Spinal cord (tissue), 10 donors: Measurements from ENCODE around the gene TXNL4A. TPM values are rescaled to one million over a fixed set of nuclear protein-coding genes. Genes with fewer than 3 reads are reported as not detected.
A peak's percentile ranks its signal among the peaks of the same experiment; 100 is the strongest.

ENCODE experiments used
- DNase-seq, 6 donors: peaks; one replicate each; pipeline versions ENCODE4 v3.0.0 to v3.0.0-alpha.2; 2013 to 2015; ENCODE audit warnings: low spot score in 6 of 6, low read depth in 4 of 6
- H3K27ac ChIP-seq: one replicate; pipeline ENCODE4 v1.5.1; 2013; ENCODE audit warnings: low read depth, low read length, control low read depth
- H3K27me3 ChIP-seq: one replicate; pipeline ENCODE4 v1.6.1; 2013; ENCODE audit warnings: low read length; ENCODE audit not compliant: control insufficient read depth, insufficient read depth
- H3K36me3 ChIP-seq: one replicate; pipeline ENCODE4 v1.6.1; 2013; ENCODE audit warnings: low read length; ENCODE audit not compliant: control insufficient read depth, insufficient read depth
- H3K4me1 ChIP-seq: one replicate; pipeline ENCODE4 v1.6.1; 2013; ENCODE audit warnings: low read length; ENCODE audit not compliant: control insufficient read depth, insufficient read depth
- H3K4me3 ChIP-seq: one replicate; pipeline ENCODE4 v1.5.1; 2013; ENCODE audit warnings: low read depth, low read length, control low read depth
- H3K9me3 ChIP-seq: one replicate; pipeline ENCODE4 v1.6.1; 2013; ENCODE audit warnings: low read length; ENCODE audit not compliant: control insufficient read depth, insufficient read depth
- WGBS: methylation state at CpG from one replicate; pipeline ENCODE4 v1.1.5; 2013; ENCODE audit warnings: missing lambda C conversion rate; ENCODE audit not compliant: insufficient coverage; 5-methylcytosine and 5-hydroxymethylcytosine counted together
- polyA plus RNA-seq, 2 donors: library from polyadenylated mRNA; unstranded; fragments of 120-200 nt; gene quantifications; one replicate each; pipeline ENCODE4 v1.2.1, GENCODE V29; 2013; ENCODE audit not compliant: insufficient read length in 2 of 2
- total RNA-seq, 2 donors: library from RNA; depleted of rRNA in 1 of 2; stranded (reverse); fragments of 120-200 nt in 1 of 2; fragments of >200 nt in 1 of 2; gene quantifications; one replicate each; pipeline versions ENCODE4 v1.2.3 to v1.2.4, GENCODE V29; 2013 to 2014
- donor health status: healthy.

The TXNL4A gene
- total and polyA plus RNA-seq, 4 donors, result 43.6 to 134 (median 125) TPM

DNA sequence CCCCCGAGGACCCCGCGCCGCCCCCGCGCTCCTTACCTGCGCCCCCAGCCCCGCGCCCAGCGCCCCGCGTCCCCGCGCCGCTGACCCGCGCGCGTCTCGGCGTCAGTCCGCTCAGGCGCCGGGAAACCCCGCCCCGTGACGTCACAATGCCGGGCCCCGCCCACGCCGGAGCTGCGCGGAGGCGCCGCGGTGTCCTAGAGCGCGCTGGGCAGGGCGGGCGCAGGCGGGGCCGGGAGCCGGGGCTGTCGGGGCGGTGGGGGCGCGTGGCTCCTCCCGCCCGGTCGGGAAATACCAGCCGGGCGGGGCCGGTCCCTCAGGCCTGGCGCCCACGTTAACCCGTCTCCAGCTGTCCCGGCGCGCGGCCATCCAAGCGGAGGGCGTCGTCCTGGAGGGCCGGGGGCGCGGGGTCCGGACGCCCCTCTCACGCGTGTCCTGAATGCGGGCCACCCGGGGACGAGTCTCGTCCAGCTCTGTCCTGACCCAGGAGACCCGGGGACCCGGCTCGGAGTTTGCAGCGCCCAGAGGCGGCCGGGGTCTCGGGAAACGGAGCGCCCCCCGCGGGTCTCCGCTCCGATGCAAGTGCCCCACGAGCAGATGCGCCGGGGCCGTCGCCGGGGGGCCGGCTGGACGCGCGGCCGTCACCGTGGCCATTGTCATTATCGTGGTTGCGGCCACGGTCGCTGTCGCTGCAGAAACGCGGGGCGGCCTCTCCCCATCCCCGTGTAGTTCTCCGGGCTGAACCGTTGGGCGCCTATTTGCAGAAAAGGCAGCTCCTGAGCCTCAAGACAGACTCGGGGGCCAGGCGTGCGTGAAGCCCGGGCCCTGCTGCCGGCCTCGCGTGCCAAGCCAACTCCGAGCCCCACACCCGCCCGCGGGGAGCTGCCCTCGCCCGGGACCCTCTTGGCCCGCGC, 36.6 kb downstream of the TXNL4A start, which contains the start of gene SLC66A2:
Gene SLC66A2, minus strand, starts transcription at position 109 of the 911 bp plus-strand sequence. CDS start 727 bp downstream, outside the sequence.
- Histone ChIP-seq H3K4me3 (peak within 1 kb of the TSS; percentile 54), H3K9me3 (no peaks in the 10 kb centered on the region), H3K36me3 (peaks cover 31% of the 10 kb centered on the region), H3K27ac (no peak within 1 kb of the TSS), H3K27me3 (peaks cover 2% of the 10 kb centered on the region), H3K4me1 (peaks cover 44% of the 10 kb centered on the region)
- under 1% methylated on average over 126 of the region's 126 CpGs for WGBS
- DNase-seq, result peak; percentile 70 to 96 (median 84)

GRCh38 chr18:79950515-79951341, 37.6 kb downstream of the TXNL4A start:
- Histone ChIP-seq H3K4me1 (peaks cover 44% of the 10 kb centered on the region), H3K27ac (no peak overlapping the region), H3K4me3 (peak overlapping the region; percentile 54), H3K9me3 (no peaks in the 10 kb centered on the region), H3K36me3 (peaks cover 38% of the 10 kb centered on the region), H3K27me3 (peaks cover 2% of the 10 kb centered on the region)
- WGBS, result 2% methylated on average over 80 of the region's 81 CpGs
- DNase-seq, result peak in 2 of 6 donors; percentile 20 to 40

GRCh38 chr18:79949697-79950487, 38.5 kb downstream of the TXNL4A start:
- H3K27me3 ChIP-seq, result peaks cover 2% of the 10 kb centered on the region
- peaks cover 52% of the 10 kb centered on the region for H3K4me1 ChIP-seq
- H3K36me3 ChIP-seq, result peaks cover 46% of the 10 kb centered on the region
- no peak for DNase-seq
- 91% methylated on average over 5 of the region's 12 CpGs for WGBS
- no peaks in the 10 kb centered on the region for H3K9me3 ChIP-seq
- peak overlapping the region; percentile 54 for H3K4me3 ChIP-seq
- H3K27ac ChIP-seq, result peak overlapping the region; percentile 43

DNA sequence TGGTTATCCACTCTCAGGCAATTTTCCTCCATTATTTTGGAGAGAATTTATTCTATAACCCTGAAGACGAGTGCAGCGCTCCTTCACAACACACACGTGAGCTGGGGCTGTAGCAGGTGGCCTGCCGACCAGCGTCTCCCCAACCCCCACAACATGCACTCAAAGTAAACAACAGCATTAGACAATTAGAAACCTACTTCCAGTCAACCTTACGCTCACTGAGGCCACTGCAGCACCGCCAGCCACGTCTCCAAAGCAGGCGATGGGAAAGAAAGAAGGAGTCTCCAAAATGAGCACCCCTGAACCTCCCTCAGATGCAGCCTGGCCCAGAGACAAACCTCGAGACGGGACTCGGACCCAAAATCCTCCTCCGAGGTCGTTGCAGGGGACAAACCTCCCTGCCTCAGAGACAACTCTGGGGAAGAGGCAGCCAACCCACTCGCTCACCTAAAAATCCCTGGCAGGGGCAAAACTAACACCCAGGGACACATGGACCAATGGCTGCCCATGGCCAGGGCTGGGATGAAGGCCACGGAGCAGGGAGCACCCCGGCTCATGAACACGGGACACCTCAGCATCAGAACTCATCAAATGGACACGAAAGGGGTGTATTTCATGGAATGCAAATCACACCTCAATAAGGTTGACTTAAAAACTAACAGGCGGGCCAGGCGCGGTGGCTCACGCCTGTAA, 39.5 kb downstream of the TXNL4A start:
- Histone ChIP-seq H3K27me3 (peaks cover 2% of the 10 kb centered on the region), H3K4me3 (no peak overlapping the region), H3K36me3 (peaks cover 46% of the 10 kb centered on the region), H3K4me1 (peaks cover 59% of the 10 kb centered on the region), H3K9me3 (no peaks in the 10 kb centered on the region), H3K27ac (no peak overlapping the region)
- no peak for DNase-seq
- 91% methylated on average over 21 of the region's 23 CpGs for WGBS

- Histone ChIP-seq H3K9me3 (no peaks in the 10 kb centered on the region), H3K36me3 (peaks cover 51% of the 10 kb centered on the region), H3K4me3 (no peak overlapping the region), H3K27ac (no peak overlapping the region), H3K4me1 (peaks cover 63% of the 10 kb centered on the region), H3K27me3 (peaks cover 2% of the 10 kb centered on the region)
- no peak for DNase-seq
- 96% methylated on average over 5 of the region's 15 CpGs for WGBS
These were observed 40.3 kb downstream of the TXNL4A start for GRCh38 chr18:79947881-79948610.

DNA sequence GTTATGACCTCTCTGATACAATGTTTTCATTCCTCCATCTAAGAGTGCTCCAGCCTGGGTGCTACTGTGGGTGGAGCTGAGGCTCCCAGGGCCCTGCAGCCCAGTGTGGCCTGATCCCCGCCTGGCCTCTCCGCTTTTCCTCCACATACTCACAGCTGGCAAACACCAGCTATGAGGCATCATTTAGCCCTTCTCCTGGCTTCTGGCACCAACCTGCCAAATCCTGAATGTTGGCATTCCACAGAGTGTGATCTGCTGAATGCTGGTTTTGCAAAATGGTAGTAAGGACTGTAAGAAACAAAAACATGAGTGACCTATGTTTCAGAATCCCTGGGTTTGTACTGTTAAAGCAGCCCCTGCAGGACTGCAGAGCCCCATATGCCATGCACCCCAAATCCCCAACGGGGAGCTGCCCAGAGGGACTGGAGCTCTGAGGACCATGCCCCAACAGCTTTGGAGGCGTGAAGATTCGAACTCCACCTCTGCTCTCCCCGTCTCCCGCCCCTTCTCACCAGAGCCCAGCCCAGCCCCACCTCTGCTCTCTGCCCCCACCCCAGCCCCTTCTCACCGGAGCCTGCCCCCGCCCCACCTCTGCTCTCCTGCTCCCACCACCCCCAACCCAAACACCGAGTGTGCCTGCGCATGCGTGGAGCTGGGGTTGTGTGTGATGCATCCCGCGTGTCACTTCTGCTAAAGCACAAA, 41.2 kb downstream of the TXNL4A start:
- H3K4me1 ChIP-seq, result peaks cover 55% of the 10 kb centered on the region
- WGBS, result 89% methylated on average over 5 of the region's 14 CpGs
- no peak for DNase-seq

GRCh38 chr18:79945118-79946042, 43.0 kb downstream of the TXNL4A start:
- H3K27me3 ChIP-seq, result no peaks in the 10 kb centered on the region
- peaks cover 75% of the 10 kb centered on the region for H3K36me3 ChIP-seq
- no peak for DNase-seq
- no peak overlapping the region for H3K27ac ChIP-seq
- H3K4me1 ChIP-seq, result peaks cover 50% of the 10 kb centered on the region
- 69% methylated on average over 13 of the region's 17 CpGs for WGBS
- H3K4me3 ChIP-seq, result no peak overlapping the region
- no peaks in the 10 kb centered on the region for H3K9me3 ChIP-seq

More for the DNA sequence above, 41.2 kb downstream of the TXNL4A start:
- Histone ChIP-seq H3K36me3 (peaks cover 57% of the 10 kb centered on the region), H3K27me3 (peaks cover under 1% of the 10 kb centered on the region), H3K27ac (no peak overlapping the region), H3K9me3 (no peaks in the 10 kb centered on the region), H3K4me3 (no peak overlapping the region)
